Measurements from ENCODE around the gene ARVCF. TPM values are rescaled to one million over a fixed set of nuclear protein-coding genes. Genes with fewer than 3 reads are reported as not detected.

ARVCF gene
- total RNA-seq, 1 experiment from 2014 or later, result 3.0 TPM

DNA sequence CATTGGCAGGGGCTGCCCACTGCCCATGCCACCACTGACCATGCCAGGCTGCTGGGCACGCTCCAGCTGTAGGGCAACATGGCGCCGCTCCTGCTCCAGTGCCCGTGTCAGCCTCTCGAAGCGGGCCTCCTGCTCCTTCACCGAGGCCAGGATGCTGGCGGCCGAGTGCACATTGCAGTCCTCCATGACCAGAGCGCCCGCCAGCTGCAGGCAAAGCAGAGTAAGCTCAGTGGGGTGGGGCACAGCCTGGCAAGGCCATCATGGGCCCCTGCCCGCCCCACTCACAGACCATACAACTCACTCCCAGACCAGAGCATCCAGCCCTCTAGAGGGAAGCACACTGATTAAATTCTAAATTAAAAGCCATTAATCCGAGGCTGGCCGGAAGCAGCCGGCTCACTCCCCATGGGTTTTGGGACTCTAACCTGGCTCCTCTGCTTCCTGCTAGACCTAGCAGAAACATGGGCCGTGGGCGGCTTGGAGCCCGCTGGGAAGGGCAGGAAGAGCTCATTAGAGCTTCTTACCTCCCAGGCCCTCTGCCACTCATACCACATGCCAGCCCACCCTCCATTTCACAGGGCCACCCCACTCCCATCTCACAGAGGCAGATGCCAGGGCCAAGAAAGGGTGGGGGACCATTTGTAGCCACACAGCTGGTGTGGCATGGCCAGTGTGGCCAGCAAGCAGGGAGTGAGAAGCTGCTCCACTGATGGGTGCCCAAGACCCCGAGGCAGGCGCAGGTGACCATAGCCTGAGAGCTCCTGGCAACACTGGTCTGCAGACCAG lies 25.8 kb downstream of the ARVCF start:
- H3K36me3 ChIP-seq, result no peaks in the 10 kb centered on the region
- H3K4me1 ChIP-seq (replicated peaks), result peaks cover 18% of the 10 kb centered on the region
- no peak overlapping the region for H3K27ac ChIP-seq
- DNase-seq (ENCODE audit: low read depth in 1 of 2, low spot score in 2 of 2), result no peak
- H3K9me3 ChIP-seq (replicated peaks), result no peaks in the 10 kb centered on the region
- no peaks in the 10 kb centered on the region for H3K27me3 ChIP-seq (replicated peaks)
- H3K4me3 ChIP-seq, result no peak overlapping the region

GRCh38 chr22:19990188-19990587 lies 26.4 kb downstream of the ARVCF start:
- H3K36me3 ChIP-seq, result no peaks in the 10 kb centered on the region
- H3K9me3 ChIP-seq (replicated peaks), result no peaks in the 10 kb centered on the region
- no peak overlapping the region for H3K4me3 ChIP-seq
- no peaks in the 10 kb centered on the region for H3K27me3 ChIP-seq (replicated peaks)
- peaks cover 18% of the 10 kb centered on the region for H3K4me1 ChIP-seq (replicated peaks)
- H3K27ac ChIP-seq, result no peak overlapping the region
- DNase-seq (ENCODE audit: low read depth in 1 of 2, low spot score in 2 of 2), result no peak

GRCh38 chr22:19989725-19990067 lies 26.9 kb downstream of the ARVCF start:
- Histone ChIP-seq H3K4me3 (no peak overlapping the region), H3K36me3 (no peaks in the 10 kb centered on the region), H3K27me3 (replicated peaks) (no peaks in the 10 kb centered on the region), H3K4me1 (replicated peaks) (peaks cover 18% of the 10 kb centered on the region), H3K9me3 (replicated peaks) (no peaks in the 10 kb centered on the region), H3K27ac (no peak overlapping the region)
- DNase-seq (ENCODE audit: low read depth in 1 of 2, low spot score in 2 of 2), result no peak

GRCh38 chr22:19988965-19989724 lies 27.5 kb downstream of the ARVCF start:
- Histone ChIP-seq H3K4me3 (no peak overlapping the region), H3K27ac (no peak overlapping the region), H3K4me1 (replicated peaks) (peaks cover 23% of the 10 kb centered on the region), H3K36me3 (no peaks in the 10 kb centered on the region), H3K9me3 (replicated peaks) (no peaks in the 10 kb centered on the region), H3K27me3 (replicated peaks) (no peaks in the 10 kb centered on the region)
- DNase-seq (ENCODE audit: low read depth in 1 of 2, low spot score in 2 of 2), result no peak

- Histone ChIP-seq H3K4me1 (replicated peaks) (peaks cover 28% of the 10 kb centered on the region), H3K4me3 (no peak overlapping the region), H3K27me3 (replicated peaks) (no peaks in the 10 kb centered on the region), H3K36me3 (no peaks in the 10 kb centered on the region), H3K9me3 (replicated peaks) (no peaks in the 10 kb centered on the region), H3K27ac (no peak overlapping the region)
- DNase-seq (ENCODE audit: low read depth in 1 of 2, low spot score in 2 of 2), result no peak
Observed at GRCh38 chr22:19988331-19988808, 28.3 kb downstream of the ARVCF start.

DNA sequence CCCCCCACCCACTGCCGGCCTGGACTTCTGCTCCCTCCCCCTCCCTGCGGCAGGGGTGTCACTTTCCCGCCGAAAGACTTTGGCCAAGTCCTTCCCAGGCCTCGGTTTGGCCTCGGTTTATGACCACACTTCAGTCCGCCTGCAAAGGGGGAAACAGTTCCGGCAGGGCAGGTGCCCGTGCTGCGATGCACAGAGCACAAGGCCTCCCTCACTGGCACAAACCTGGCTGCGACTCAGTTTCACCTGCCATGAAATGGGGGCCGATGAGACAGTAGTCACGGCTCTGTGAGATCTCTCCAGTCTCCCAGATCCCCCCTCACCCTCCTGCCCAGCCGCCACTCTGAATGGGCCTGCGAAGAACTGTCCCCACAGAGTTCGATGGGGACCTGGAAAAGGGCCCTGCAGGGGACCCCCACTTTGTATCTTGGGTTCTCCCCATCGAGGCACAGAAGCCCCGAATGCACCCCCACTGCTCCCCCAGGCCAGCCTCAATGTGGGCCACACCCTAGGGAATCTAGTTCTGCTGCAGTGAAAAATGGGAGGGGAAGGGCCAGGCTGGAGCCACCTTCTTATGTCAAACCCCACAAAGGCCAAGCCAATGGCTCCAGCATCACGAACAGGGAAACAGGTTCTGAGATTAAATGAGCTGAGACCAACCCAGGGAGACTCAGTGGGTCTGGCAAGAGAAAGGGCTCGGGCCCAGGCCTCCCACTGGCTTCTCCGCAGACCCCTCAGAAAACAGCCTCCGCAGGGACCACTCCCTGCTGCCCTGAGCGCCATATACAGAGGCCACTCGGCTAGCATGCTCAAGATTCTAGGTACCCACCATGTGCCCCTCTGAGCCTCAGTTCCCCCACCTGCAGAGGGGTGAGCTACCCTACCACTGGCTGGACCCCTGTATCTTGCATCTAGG lies 29.0 kb downstream of the ARVCF start:
- Histone ChIP-seq H3K27ac (no peak overlapping the region), H3K27me3 (replicated peaks) (no peaks in the 10 kb centered on the region), H3K4me3 (no peak overlapping the region), H3K4me1 (replicated peaks) (peaks cover 28% of the 10 kb centered on the region), H3K9me3 (replicated peaks) (no peaks in the 10 kb centered on the region), H3K36me3 (no peaks in the 10 kb centered on the region)
- no peak for DNase-seq (ENCODE audit: low read depth in 1 of 2, low spot score in 2 of 2)

GRCh38 chr22:19986410-19987341 lies 29.9 kb downstream of the ARVCF start:
- peak; percentile 71 to 78 for DNase-seq (ENCODE audit: low read depth in 1 of 2, low spot score in 2 of 2)
- Histone ChIP-seq H3K27ac (no peak overlapping the region), H3K36me3 (no peaks in the 10 kb centered on the region), H3K27me3 (replicated peaks) (no peaks in the 10 kb centered on the region), H3K4me3 (peak overlapping the region; percentile 49), H3K4me1 (replicated peaks) (peaks cover 26% of the 10 kb centered on the region), H3K9me3 (replicated peaks) (no peaks in the 10 kb centered on the region)

DNA sequence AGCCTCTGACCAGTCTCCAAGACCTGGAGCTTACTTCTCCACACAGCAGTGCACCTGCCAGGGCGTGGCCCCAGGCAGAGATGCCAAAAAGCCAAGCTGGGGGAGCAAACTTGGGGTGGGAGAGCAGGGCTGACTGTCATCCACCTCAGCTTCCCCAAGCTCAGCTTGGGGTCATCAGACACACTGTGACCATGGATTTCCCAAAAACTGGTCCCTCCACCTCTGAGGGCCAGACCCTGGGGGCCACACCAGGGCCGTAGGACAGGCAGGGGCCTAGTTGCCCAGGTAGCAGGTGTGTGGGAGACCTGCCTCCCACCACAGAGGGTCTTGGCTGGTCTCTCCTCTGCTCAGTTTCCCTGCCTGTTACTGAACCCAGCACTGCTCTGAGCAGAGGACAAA lies 30.6 kb downstream of the ARVCF start:
- peak overlapping the region; percentile 49 for H3K4me3 ChIP-seq
- DNase-seq (ENCODE audit: low read depth in 1 of 2, low spot score in 2 of 2), result no peak
- H3K27ac ChIP-seq, result no peak overlapping the region
- no peaks in the 10 kb centered on the region for H3K27me3 ChIP-seq (replicated peaks)
- peaks cover 21% of the 10 kb centered on the region for H3K4me1 ChIP-seq (replicated peaks)
- H3K9me3 ChIP-seq (replicated peaks), result no peaks in the 10 kb centered on the region
- no peaks in the 10 kb centered on the region for H3K36me3 ChIP-seq

GRCh38 chr22:19984851-19985811 lies 31.5 kb downstream of the ARVCF start:
- Histone ChIP-seq H3K9me3 (replicated peaks) (no peaks in the 10 kb centered on the region), H3K36me3 (no peaks in the 10 kb centered on the region), H3K4me3 (no peak overlapping the region), H3K4me1 (replicated peaks) (peaks cover 21% of the 10 kb centered on the region), H3K27me3 (replicated peaks) (no peaks in the 10 kb centered on the region), H3K27ac (no peak overlapping the region)
- no peak for DNase-seq (ENCODE audit: low read depth in 1 of 2, low spot score in 2 of 2)

GRCh38 chr22:19984201-19984753 lies 32.3 kb downstream of the ARVCF start:
- DNase-seq (ENCODE audit: low read depth in 1 of 2, low spot score in 2 of 2), result peak in 1 of 2 experiments; percentile 68
- H3K27ac ChIP-seq, result no peak overlapping the region
- H3K36me3 ChIP-seq, result no peaks in the 10 kb centered on the region
- no peaks in the 10 kb centered on the region for H3K27me3 ChIP-seq (replicated peaks)
- H3K9me3 ChIP-seq (replicated peaks), result no peaks in the 10 kb centered on the region
- H3K4me1 ChIP-seq (replicated peaks), result peaks cover 21% of the 10 kb centered on the region
- H3K4me3 ChIP-seq, result no peak overlapping the region

GRCh38 chr22:19983741-19984140 lies 32.9 kb downstream of the ARVCF start:
- Histone ChIP-seq H3K36me3 (no peaks in the 10 kb centered on the region), H3K27me3 (replicated peaks) (no peaks in the 10 kb centered on the region), H3K27ac (no peak overlapping the region), H3K9me3 (replicated peaks) (no peaks in the 10 kb centered on the region), H3K4me1 (replicated peaks) (peaks cover 21% of the 10 kb centered on the region), H3K4me3 (no peak overlapping the region)
- no peak for DNase-seq (ENCODE audit: low read depth in 1 of 2, low spot score in 2 of 2)

Measured in SJSA1 (cell line).